ENCODE results near the gene UBFD1. TPM values are rescaled to one million over a fixed set of nuclear protein-coding genes. Genes with fewer than 3 reads are reported as not detected.

UBFD1 gene
- total and polyA plus RNA-seq, 2 of the 8 experiments (the other 6 are each of a cell fraction or from before 2014, with no cell fraction given): 66.3 to 106 TPM

GRCh38 chr16:23590181-23590580, 32.7 kb downstream of the UBFD1 start:
- H4K5ac ChIP-seq (ENCODE audit: insufficient read length, low read depth, low read length): no peak overlapping the region
- H2BK120ac ChIP-seq (replicated peaks; ENCODE audit: low read depth, low read length): no peak overlapping the region
- no peak overlapping the region for H3K4me2 ChIP-seq (ENCODE audit: insufficient read depth in 1 of 2, low read depth in 2 of 2, low read length in 2 of 2)
- H3K14ac ChIP-seq (ENCODE audit: insufficient read length): no peak overlapping the region
- H3K4me3 ChIP-seq (ENCODE audit: extremely low read depth in 1 of 4, insufficient read depth in 2 of 4, low read depth in 3 of 4, low read length in 4 of 4): no peak overlapping the region
- H2BK12ac ChIP-seq (ENCODE audit: low read depth, low read length): no peak overlapping the region
- H3K56ac ChIP-seq (replicated peaks; ENCODE audit: insufficient read length, low read depth, low read length): no peak overlapping the region
- peaks cover 2% of the 10 kb centered on the region; the same call in 1 of the 2 replicates for H3K23me2 ChIP-seq (ENCODE audit: low read depth, low read length)
- H3K9me3 ChIP-seq (ENCODE audit: insufficient read depth in 2 of 2, low read depth in 1 of 2, low read length in 1 of 2): no peaks in the 10 kb centered on the region
- H2BK20ac ChIP-seq (ENCODE audit: low read length): no peak overlapping the region
- H2BK15ac ChIP-seq (ENCODE audit: low read length): no peak overlapping the region
- H4K91ac ChIP-seq (replicated peaks; ENCODE audit: insufficient read length, low read length): no peak overlapping the region
- peaks cover 8 to 15% of the 10 kb centered on the region in 2 experiments for H4K20me1 ChIP-seq (replicated peaks in 1 of 2; ENCODE audit: control insufficient read depth in 1 of 2, insufficient read depth in 2 of 2, low read length in 2 of 2)
- no peak overlapping the region for H3K9ac ChIP-seq (replicated peaks in 1 of 4; ENCODE audit: extremely low read depth in 1 of 4, low read depth in 3 of 4, low read length in 3 of 4)
- H3K36me3 ChIP-seq (ENCODE audit: control insufficient read depth in 2 of 4, insufficient read depth in 4 of 4, low read length in 3 of 4): peaks cover 14 to 75% (median 46%) of the 10 kb centered on the region in 4 experiments
- H2BK5ac ChIP-seq (ENCODE audit: low read depth, low read length): no peak overlapping the region
- WGBS, 2 experiments (ENCODE audit: extremely low coverage in 1 of 2, insufficient coverage in 1 of 2, insufficient read length in 1 of 2, insufficient replicate concordance in 2 of 2, low coverage in 1 of 2, low lambda C conversion rate in 2 of 2, missing lambda C conversion rate in 1 of 2): 93% methylated on average over 3 of the region's 3 CpGs; no CpG with 5 or more reads in 1 of the 2 experiments
- H4K8ac ChIP-seq (ENCODE audit: extremely low read depth, insufficient read depth, low read length): no peak overlapping the region; the same call in 1 of the 2 replicates
- H3K27ac ChIP-seq (ENCODE audit: low read depth, low read length): no peak overlapping the region
- peaks cover 0 to 2% (median under 1%) of the 10 kb centered on the region in 4 experiments; a peak in 2 of 7 replicates for H3K4me1 ChIP-seq (replicated peaks in 1 of 4; ENCODE audit: control insufficient read depth in 3 of 4, insufficient read depth in 4 of 4, low read length in 3 of 4)
- ChIA-PET CTCF (ENCODE audit: partially characterized antibody) (interaction anchor here (0.6 kb wide), 1 partner anchor 15 kb away, joined by 3 read pairs; no protein-coding TSS in a partner anchor), POLR2A (ENCODE audit: partially characterized antibody) (interaction anchor here (1.0 to 1.3 kb wide), 5 partner anchors 12 to 32 kb away, joined by 3 to 5 read pairs (median 3); partner anchors contain the start of genes EARS2 and UBFD1)
- DNase-seq (ENCODE audit: low read depth in 1 of 2, low spot score in 2 of 2) (no peak), FAIRE-seq (no peak)
- no peak overlapping the region for H3K23ac ChIP-seq (ENCODE audit: insufficient read length)
- no peak overlapping the region for H3K4ac ChIP-seq (replicated peaks; ENCODE audit: insufficient read length, low read depth, low read length)
- no peaks in the 10 kb centered on the region for H3K27me3 ChIP-seq (replicated peaks in 1 of 4; ENCODE audit: control insufficient read depth in 3 of 4, extremely low read depth in 1 of 4, insufficient read depth in 3 of 4, low read length in 3 of 4)
- H3K79me1 ChIP-seq (ENCODE audit: low read depth, low read length): peaks cover 14% of the 10 kb centered on the region; the same call in 1 of the 2 replicates
- H3K79me2 ChIP-seq (ENCODE audit: control insufficient read depth in 1 of 2, insufficient read depth in 2 of 2, low read length in 2 of 2): peaks cover 28 to 75% of the 10 kb centered on the region in 2 experiments
- H3K18ac ChIP-seq (ENCODE audit: extremely low read depth, low read length): no peak overlapping the region
- H2AFZ ChIP-seq (ENCODE audit: low read length): no peak overlapping the region
- no peak overlapping the region for H2AK5ac ChIP-seq (ENCODE audit: low read depth, low read length)
- TF ChIP-seq SP2 (IDR thresholded peaks at IDR 0.05; ENCODE audit: low read length) (no peak), CBX8 (IDR thresholded peaks at IDR 0.05; ENCODE audit: borderline replicate concordance, low read depth, low read length) (no peak), SAP30 (IDR thresholded peaks at IDR 0.05; ENCODE audit: insufficient read depth, insufficient replicate concordance, low read length) (no peak), POU5F1 (IDR thresholded peaks at IDR 0.05; ENCODE audit: low read depth, low read length) (no peak), TEAD4 (IDR thresholded peaks at IDR 0.05; ENCODE audit: low read depth, low read length) (no peak), E2F6 (IDR thresholded peaks at IDR 0.05) (no peak), TCF12 (IDR thresholded peaks at IDR 0.05; ENCODE audit: low read depth, low read length) (no peak), POLR2A (IDR thresholded peaks at IDR 0.05; ENCODE audit: control extremely low read depth in 1 of 2, low read depth in 2 of 2, low read length in 2 of 2) (no peak), YY1 (IDR thresholded peaks at IDR 0.05; ENCODE audit: low read depth, low read length) (no peak), JUN (IDR thresholded peaks at IDR 0.05; ENCODE audit: low read depth, low read length) (no peak), RXRA (IDR thresholded peaks at IDR 0.05; ENCODE audit: insufficient read depth, low read depth, low read length) (no peak)

Data from H1 (cell line).